Memory B cell (primary cell): ENCODE results near the gene CD22.
"Not testable (repeated sequence)": the region's sequence is repeated elsewhere in the genome, so short reads cannot be mapped to it uniquely, and the experiment has no call there.

ENCODE experiments used
- ATAC-seq: fragments of 150-1000 bp; cut with Tn5 transposase; 2 replicates; pipeline ENCODE4 v1.10.0; 2021; ENCODE audit warnings: low read depth, mild to moderate bottlenecking, moderate library complexity
- DNase-seq, 2 donors: peaks; one replicate each; pipeline ENCODE4 v3.0.0; 2022; ENCODE audit warnings: low spot score in 2 of 2
- H3K27ac Mint-ChIP-seq: one replicate; pipeline ENCODE4 v1.8.0; 2022; ENCODE audit warnings: mild to moderate bottlenecking, moderate library complexity, mixed read lengths
- H3K27me3 Mint-ChIP-seq: one replicate; pipeline ENCODE4 v1.8.0; 2022; ENCODE audit warnings: mixed read lengths
- H3K36me3 Mint-ChIP-seq: one replicate; pipeline ENCODE4 v1.8.0; 2022; ENCODE audit warnings: mild to moderate bottlenecking, mixed read lengths
- H3K4me1 Mint-ChIP-seq: one replicate; pipeline ENCODE4 v1.8.0; 2022; ENCODE audit warnings: mixed read lengths
- H3K4me3 Mint-ChIP-seq: one replicate; pipeline ENCODE4 v1.8.0; 2022; ENCODE audit warnings: mild to moderate bottlenecking, moderate library complexity, mixed read lengths
- H3K9me3 Mint-ChIP-seq: one replicate; pipeline ENCODE4 v1.8.0; 2022; ENCODE audit warnings: mixed read lengths

CD22 gene

GRCh38 chr19:35359395-35359794, 30.4 kb downstream of the CD22 start:
- not testable (repeated sequence) for DNase-seq, H3K9me3 Mint-ChIP-seq, H3K4me3 Mint-ChIP-seq, ATAC-seq, H3K27ac Mint-ChIP-seq, H3K4me1 Mint-ChIP-seq, H3K36me3 Mint-ChIP-seq
- peaks cover 17% of the 10 kb centered on the region for H3K27me3 Mint-ChIP-seq

DNA sequence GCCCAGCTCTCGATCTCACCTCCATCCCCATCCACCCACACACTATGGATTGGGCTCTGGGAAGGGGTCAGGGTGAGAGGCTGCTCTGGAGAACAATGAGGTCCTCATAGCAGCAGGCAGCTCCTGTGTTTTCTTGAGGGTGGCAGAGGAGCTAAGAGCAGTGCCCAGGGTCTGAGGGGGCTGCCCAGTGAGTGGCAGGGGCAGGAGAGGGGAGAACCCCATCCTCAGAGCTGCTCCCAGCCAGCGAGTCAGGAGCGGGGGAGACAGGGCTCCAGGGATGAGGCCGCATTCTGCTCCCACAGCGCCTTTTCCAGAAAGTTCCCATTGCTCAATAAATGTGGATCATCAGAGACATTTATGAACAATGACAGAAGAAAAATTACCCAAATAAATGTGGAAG, 31.1 kb downstream of the CD22 start:
- H3K27ac Mint-ChIP-seq, DNase-seq: not testable (repeated sequence)
- H3K27me3 Mint-ChIP-seq, result peaks cover 18% of the 10 kb centered on the region

DNA sequence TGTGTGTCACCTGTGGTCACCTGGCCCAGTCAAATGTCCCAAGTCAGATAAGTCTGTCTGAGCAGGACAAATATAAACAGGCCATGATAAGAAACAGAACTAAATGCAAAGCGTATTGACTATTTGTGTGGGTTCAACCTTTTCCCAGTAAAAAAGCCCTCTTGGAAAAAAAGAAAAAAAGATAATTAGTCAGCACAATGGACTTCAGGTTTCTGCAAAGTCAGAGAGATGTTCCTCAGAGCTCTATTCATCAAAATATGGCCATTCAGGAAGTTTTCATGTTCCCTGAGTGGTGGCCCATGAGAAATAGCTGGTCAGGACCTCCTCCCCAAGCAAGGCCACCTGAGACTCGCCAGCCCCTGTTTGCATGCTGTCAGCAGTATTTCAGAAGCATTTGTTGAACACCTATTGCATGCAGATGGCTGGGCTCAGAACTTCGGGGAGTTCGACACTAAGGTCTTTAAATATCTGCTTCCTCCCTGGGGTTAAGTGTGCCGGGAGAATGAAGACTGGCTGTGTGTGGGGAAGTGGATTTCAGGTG, 32.0 kb downstream of the CD22 start:
- Mint-ChIP-seq H3K9me3 (no peaks in the 10 kb centered on the region), H3K4me1 (peaks cover 4% of the 10 kb centered on the region), H3K27ac (no peak overlapping the region), H3K4me3 (no peak overlapping the region), H3K36me3 (no peaks in the 10 kb centered on the region), H3K27me3 (peaks cover 20% of the 10 kb centered on the region)
- ATAC-seq, result no peak
- no peak for DNase-seq

More for the DNA sequence above, 31.1 kb downstream of the CD22 start:
- not testable (repeated sequence) for H3K4me3 Mint-ChIP-seq, H3K9me3 Mint-ChIP-seq, ATAC-seq, H3K4me1 Mint-ChIP-seq, H3K36me3 Mint-ChIP-seq

DNA sequence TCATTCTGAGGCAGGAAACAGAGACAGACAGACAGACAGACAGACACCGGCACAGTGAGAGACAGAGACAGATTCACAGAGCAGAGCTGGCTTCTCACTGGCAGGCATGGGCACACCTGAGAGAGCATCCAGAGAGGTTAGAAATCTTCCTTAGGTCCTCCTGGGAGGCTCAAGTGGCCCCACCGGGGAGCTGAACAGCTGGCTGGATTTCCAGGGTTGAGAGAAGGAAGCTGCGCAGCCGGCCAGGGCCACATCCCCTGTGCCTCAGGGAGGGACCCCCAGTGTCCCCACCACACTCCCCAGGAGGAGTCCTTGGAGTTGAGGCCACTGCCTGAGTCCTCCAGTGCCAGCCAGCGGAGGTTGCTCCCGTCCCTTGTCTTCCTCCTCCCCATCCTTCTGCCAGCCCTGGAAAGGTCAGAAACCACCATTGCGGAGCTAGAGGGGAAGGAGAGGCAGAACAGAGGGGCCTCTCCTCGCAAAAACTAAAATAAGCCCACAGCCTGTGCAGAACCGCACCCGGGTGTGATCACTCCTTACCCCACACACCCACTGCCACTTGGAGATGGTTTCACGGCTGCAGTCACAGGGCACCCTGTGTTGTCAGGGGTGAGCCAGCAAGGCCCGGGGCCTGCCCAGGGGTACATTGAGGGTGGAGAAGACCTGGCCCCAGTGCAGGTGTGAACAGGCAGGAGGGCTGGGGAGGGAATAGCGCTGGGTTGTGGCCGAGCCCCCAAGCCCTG, 33.4 kb downstream of the CD22 start:
- Mint-ChIP-seq H3K27me3 (peaks cover 20% of the 10 kb centered on the region), H3K36me3 (no peaks in the 10 kb centered on the region), H3K9me3 (no peaks in the 10 kb centered on the region), H3K4me1 (peaks cover 4% of the 10 kb centered on the region), H3K4me3 (no peak overlapping the region), H3K27ac (no peak overlapping the region)
- DNase-seq, result no peak
- no peak for ATAC-seq

- Mint-ChIP-seq H3K4me1 (peaks cover 2% of the 10 kb centered on the region), H3K9me3 (no peaks in the 10 kb centered on the region), H3K27ac (no peak overlapping the region), H3K4me3 (no peak overlapping the region), H3K36me3 (no peaks in the 10 kb centered on the region), H3K27me3 (peaks cover 18% of the 10 kb centered on the region)
- ATAC-seq, result no peak
- no peak for DNase-seq
Measured at GRCh38 chr19:35363001-35363590, 34.1 kb downstream of the CD22 start.

DNA sequence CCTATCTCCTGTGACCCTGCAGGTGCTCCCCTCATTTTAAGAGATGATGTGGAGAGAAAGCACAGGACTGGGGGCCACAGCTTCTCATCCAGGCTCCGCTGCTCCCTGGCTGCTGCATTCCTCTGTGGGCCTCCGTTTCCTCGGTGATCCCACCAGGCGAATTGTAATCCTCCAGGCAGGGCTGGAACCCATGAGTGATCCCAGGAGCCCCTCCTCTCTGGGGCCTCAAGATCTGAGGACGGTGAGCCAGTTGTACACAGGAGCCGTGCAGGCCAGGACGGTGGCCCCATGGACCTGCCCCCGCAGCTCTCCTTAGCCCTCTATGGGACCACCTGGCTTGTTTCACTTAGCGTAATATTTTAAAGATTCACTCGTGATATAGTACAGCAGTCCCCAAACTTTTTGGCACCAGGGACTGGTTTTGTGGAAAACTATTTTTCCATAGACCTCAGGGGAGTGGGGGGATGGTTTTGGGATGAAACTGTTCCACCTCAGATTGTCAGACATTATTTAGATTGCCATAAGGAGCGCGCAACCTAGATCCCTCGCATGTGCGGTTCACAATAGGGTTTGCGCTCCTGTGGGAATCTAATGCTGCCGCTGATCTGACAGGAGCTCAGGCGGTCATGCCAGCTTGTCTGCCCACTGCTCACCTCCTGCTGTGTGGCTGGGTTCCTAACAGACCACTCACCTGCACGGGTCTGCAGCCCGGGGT, 34.9 kb downstream of the CD22 start:
- H3K27ac Mint-ChIP-seq, result no peak overlapping the region
- H3K9me3 Mint-ChIP-seq, result no peaks in the 10 kb centered on the region
- H3K4me3 Mint-ChIP-seq, result no peak overlapping the region
- DNase-seq (no peak), ATAC-seq (no peak)
- peaks cover 16% of the 10 kb centered on the region for H3K27me3 Mint-ChIP-seq
- H3K4me1 Mint-ChIP-seq, result no peaks in the 10 kb centered on the region
- no peaks in the 10 kb centered on the region for H3K36me3 Mint-ChIP-seq

GRCh38 chr19:35365303-35365702, 36.3 kb downstream of the CD22 start:
- Mint-ChIP-seq H3K4me1 (no peaks in the 10 kb centered on the region), H3K27ac (no peak overlapping the region), H3K36me3 (peaks cover 2% of the 10 kb centered on the region), H3K27me3 (peaks cover 16% of the 10 kb centered on the region), H3K9me3 (peaks cover 5% of the 10 kb centered on the region), H3K4me3 (no peak overlapping the region)
- no peak for ATAC-seq
- no peak for DNase-seq

DNA sequence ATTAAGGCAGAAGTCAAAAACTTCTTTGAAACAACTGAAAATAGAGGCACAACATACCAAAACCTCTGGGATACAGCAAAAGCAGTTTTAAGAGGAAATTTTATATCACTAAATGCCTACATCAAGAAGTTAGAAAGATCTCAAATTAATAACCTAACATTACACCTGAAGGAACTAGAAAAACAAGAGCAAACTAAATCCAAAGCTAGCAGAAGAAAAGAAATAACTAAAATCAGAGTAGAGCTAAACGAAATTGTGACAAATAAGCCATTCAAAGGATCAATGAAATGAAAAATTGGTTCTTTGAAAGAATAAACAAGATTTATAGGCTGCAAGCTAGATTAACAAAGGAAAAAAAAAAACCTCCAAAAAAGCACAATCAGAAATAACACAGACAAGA, 39.4 kb downstream of the CD22 start:
- ATAC-seq (no peak), DNase-seq (no peak)
- H3K4me1 Mint-ChIP-seq, result no peaks in the 10 kb centered on the region
- peaks cover 2% of the 10 kb centered on the region for H3K36me3 Mint-ChIP-seq
- H3K27me3 Mint-ChIP-seq, result peaks cover 5% of the 10 kb centered on the region
- H3K4me3 Mint-ChIP-seq, result no peak overlapping the region
- peaks cover 5% of the 10 kb centered on the region for H3K9me3 Mint-ChIP-seq
- no peak overlapping the region for H3K27ac Mint-ChIP-seq

DNA sequence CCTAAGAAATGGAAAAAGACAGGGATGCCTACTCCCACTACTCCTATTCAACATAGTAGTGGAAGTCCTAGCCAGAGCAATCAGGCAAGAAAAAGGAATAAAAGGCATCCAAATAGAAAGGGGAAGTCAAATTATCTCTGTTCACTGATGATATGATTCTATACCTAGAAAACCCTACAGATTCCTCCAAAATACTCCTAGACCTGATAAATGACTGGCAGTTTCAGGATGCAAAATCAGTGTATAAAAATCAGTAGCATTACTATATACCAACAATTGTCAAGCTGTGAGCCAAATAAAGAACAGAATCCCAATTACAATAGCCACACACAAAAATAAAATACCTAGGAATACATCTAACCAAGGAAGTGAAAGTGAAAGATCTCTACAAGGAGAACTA, 40.5 kb downstream of the CD22 start:
- H3K9me3 Mint-ChIP-seq, result peaks cover 5% of the 10 kb centered on the region
- no peak for ATAC-seq
- H3K27me3 Mint-ChIP-seq, result peaks cover 5% of the 10 kb centered on the region
- no peak overlapping the region for H3K4me3 Mint-ChIP-seq
- DNase-seq, result no peak
- peaks cover 7% of the 10 kb centered on the region for H3K4me1 Mint-ChIP-seq
- H3K27ac Mint-ChIP-seq, result no peak overlapping the region
- peaks cover 2% of the 10 kb centered on the region for H3K36me3 Mint-ChIP-seq

- peaks cover 3% of the 10 kb centered on the region for H3K27me3 Mint-ChIP-seq
- H3K4me3 Mint-ChIP-seq, result no peak within 1 kb of the TSS
- ATAC-seq (no peak), DNase-seq (no peak)
- H3K36me3 Mint-ChIP-seq, result peaks cover 2% of the 10 kb centered on the region
- peaks cover 5% of the 10 kb centered on the region for H3K9me3 Mint-ChIP-seq
- H3K27ac Mint-ChIP-seq, result no peak within 1 kb of the TSS
- H3K4me1 Mint-ChIP-seq, result peaks cover 15% of the 10 kb centered on the region
Measured at GRCh38 chr19:35370722-35371121, 41.7 kb downstream of the CD22 start, which contains the start of gene GPR42. Gene GPR42, plus strand, starts transcription at chr19:35371068. Its CDS starts 292 bp downstream, at chr19:35371360.

GRCh38 chr19:35373492-35373891, 44.5 kb downstream of the CD22 start:
- Mint-ChIP-seq H3K36me3 (peaks cover 3% of the 10 kb centered on the region), H3K27me3 (no peaks in the 10 kb centered on the region), H3K4me1 (peaks cover 27% of the 10 kb centered on the region), H3K27ac (no peak overlapping the region), H3K9me3 (peaks cover 6% of the 10 kb centered on the region), H3K4me3 (no peak overlapping the region)
- no peak for ATAC-seq
- DNase-seq, result no peak

DNA sequence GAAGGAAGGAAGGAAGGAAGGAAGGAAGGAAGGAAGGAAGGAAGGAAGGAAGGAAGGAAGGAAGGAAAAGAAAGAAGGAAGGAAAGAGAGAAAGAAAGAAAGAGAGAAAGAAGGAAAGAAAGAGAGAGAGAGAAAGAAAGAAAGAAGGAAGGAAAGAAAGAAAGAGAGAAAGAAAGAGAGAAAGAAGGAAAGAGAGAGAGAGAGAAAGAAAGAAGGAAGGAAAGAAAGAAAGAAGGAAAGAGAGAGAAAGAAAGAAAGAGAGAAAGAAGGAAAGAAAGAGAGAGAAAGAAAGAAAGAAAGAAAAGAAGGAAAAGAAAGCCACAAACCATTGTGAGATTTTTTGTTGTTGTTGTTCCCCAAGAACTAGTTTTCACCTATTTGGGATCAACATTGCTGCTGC, 45.0 kb downstream of the CD22 start:
- H3K27ac Mint-ChIP-seq, result peak overlapping the region; percentile 3
- H3K4me1 Mint-ChIP-seq, result peaks cover 27% of the 10 kb centered on the region
- not testable (repeated sequence) for DNase-seq, H3K36me3 Mint-ChIP-seq, ATAC-seq, H3K27me3 Mint-ChIP-seq, H3K4me3 Mint-ChIP-seq, H3K9me3 Mint-ChIP-seq

DNA sequence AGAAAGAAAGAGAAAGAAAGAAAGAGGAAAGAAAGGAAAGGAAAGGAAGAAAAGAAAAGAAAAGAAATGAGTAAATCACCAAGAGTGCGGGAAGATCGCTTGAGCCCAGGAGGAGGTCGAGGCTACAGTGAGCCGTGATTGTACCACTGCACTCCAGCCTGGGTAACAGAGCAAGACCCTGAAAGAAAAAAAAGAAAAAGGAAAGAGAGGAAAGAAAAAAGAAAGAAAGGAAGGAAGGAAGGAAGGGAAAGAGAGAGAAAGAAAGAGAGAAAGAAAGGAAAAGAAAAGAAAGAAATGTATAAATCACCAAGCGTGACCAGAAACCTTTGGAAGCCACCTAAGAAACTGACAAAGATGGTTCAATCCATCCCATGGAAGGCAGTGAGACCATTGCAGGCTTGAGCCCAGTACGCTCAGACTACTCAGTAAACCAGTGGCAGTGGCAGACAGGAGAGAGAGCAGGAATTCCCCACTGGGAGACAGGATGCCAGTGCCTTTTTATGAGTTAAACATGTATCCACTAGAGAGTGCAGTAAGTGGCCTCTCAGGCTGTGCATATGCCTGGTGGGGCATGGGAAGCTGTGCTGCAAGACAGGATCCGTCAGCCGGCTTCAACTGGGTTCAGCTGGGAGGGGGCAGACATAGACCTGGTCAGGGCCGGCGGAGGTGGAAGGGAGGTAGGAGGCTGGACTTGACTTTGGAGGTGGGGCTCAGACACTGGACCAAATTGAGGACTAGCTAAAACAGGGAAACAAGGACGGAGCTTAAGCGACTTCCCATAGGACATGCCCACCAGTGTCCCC, 46.7 kb downstream of the CD22 start:
- Mint-ChIP-seq H3K27me3 (no peaks in the 10 kb centered on the region), H3K9me3 (peaks cover 2% of the 10 kb centered on the region), H3K36me3 (peaks cover 1% of the 10 kb centered on the region), H3K27ac (peak overlapping the region; percentile 0), H3K4me3 (no peak overlapping the region), H3K4me1 (peaks cover 27% of the 10 kb centered on the region)
- DNase-seq (no peak), ATAC-seq (no peak)
